K562 (cell line): Measurements from ENCODE around the gene NOP16. TPM values are rescaled to one million over a fixed set of nuclear protein-coding genes. Genes with fewer than 3 reads are reported as not detected.

Experiments
- ATAC-seq: fragments of 200-7000 bp; cut with Tn5 transposase; 3 replicates; pipeline ENCODE4 v1.9.1; 2020; ENCODE audit warnings: moderate library complexity
- BruUV-seq: library from RNA; stranded (reverse); fragments of 400-500 nt; replicated peaks from 2 replicates; lab custom pipeline; 2021; lab: Mats Ljungman, UMichigan
- CTCF ChIA-PET: fragments of 300-600 bp; formaldehyde crosslinking; extraction: SDS; loops from one replicate; lab custom pipeline; 2021; ENCODE audit warnings: low intra/inter-chr PET ratio; lab: Yijun Ruan, JAX
- POLR2A ChIA-PET: fragments of 300-600, 350-650 bp; sonication (Branson Sonifier 250); formaldehyde crosslinking; extraction: SDS; loops from one replicate; lab custom pipeline; 2021; ENCODE audit warnings: antibody characterized with exemption, inconsistent platforms; lab: Yijun Ruan, JAX
- DNase-seq, 4 experiments: peaks; one replicate each; pipeline versions ENCODE4 v3.0.0 to v3.0.0-alpha.2; 2011 to 2018; ENCODE audit warnings: low spot score in 3 of 4, mixed read lengths in 3 of 4; ENCODE audit errors: extremely low read depth in 1 of 4
- FAIRE-seq: peaks from 2 replicates; lab custom pipeline; 2011; peaks lifted over from hg19 to GRCh38; lab: Jason Lieb, UNC
- H2AFZ ChIP-seq: 2 replicates; pipeline ENCODE4 v1.6.0; 2011; ENCODE audit warnings: low read depth, low read length, control low read depth, inconsistent platforms
- H3K27ac ChIP-seq: fragments of 200-600 bp; 3 replicates; pipeline ENCODE4 v1.8.0; 2011; ENCODE audit warnings: low read depth, mild to moderate bottlenecking, control low read depth, inconsistent platforms, low read length, moderate library complexity, mixed read lengths; ENCODE audit errors: extremely low read depth
- H3K27me3 ChIP-seq, 2 experiments: fragments of 300-600 bp in 1 of 2; 2 replicates in 1 of 2; 3 replicates in 1 of 2; pipeline versions ENCODE4 v1.6.0 to v1.8.0; 2011; ENCODE audit warnings: inconsistent platforms in 2 of 2, low read length in 2 of 2, mild to moderate bottlenecking in 1 of 2, mixed read lengths in 1 of 2, moderate library complexity in 1 of 2; ENCODE audit not compliant: control insufficient read depth in 2 of 2, insufficient read depth in 2 of 2
- H3K36me3 ChIP-seq: fragments of 300-600 bp; 3 replicates; pipeline ENCODE4 v1.8.0; 2011; ENCODE audit warnings: mild to moderate bottlenecking, low read length, inconsistent platforms; ENCODE audit not compliant: control insufficient read depth, insufficient read depth
- H3K4me1 ChIP-seq, 2 experiments: fragments of 200-600 bp in 1 of 2; replicated peaks in 1 of 2; 2 replicates in 1 of 2; 3 replicates in 1 of 2; pipeline versions ENCODE4 v1.5.1 to v1.8.0; 2011; ENCODE audit warnings: inconsistent platforms in 2 of 2, low read length in 2 of 2, mild to moderate bottlenecking in 1 of 2, mixed read lengths in 1 of 2, moderate library complexity in 1 of 2; ENCODE audit not compliant: control insufficient read depth in 2 of 2, insufficient read depth in 2 of 2
- H3K4me2 ChIP-seq: 2 replicates; pipeline ENCODE4 v1.6.1; 2011; ENCODE audit warnings: low read length, control low read depth, inconsistent platforms, mixed read lengths; ENCODE audit not compliant: insufficient read depth
- H3K4me3 ChIP-seq: fragments of 200-600 bp; sonication (generic), shearing (Covaris generic); 2 replicates; pipeline ENCODE4 v1.5.1; 2016; ENCODE audit warnings: control low read depth, inconsistent platforms
- H3K79me2 ChIP-seq: fragments of 200-600 bp; 3 replicates; pipeline ENCODE4 v1.8.0; 2011; ENCODE audit warnings: low read length, inconsistent platforms; ENCODE audit not compliant: control insufficient read depth, insufficient read depth
- H3K9ac ChIP-seq, 2 experiments: 2 replicates each; pipeline versions ENCODE4 v1.6.0 to v1.6.1; 2011; ENCODE audit warnings: low read depth in 2 of 2, low read length in 2 of 2, control low read depth in 1 of 2, inconsistent platforms in 1 of 2, mild to moderate bottlenecking in 1 of 2, mixed read lengths in 1 of 2; ENCODE audit not compliant: insufficient read depth in 1 of 2
- H3K9me1 ChIP-seq: one replicate; pipeline ENCODE4 v1.6.0; 2011; ENCODE audit warnings: inconsistent platforms, mild to moderate bottlenecking, low read length, moderate library complexity; ENCODE audit not compliant: control insufficient read depth, insufficient read depth
- H3K9me3 ChIP-seq: replicated peaks from 2 replicates; pipeline ENCODE4 v1.5.1; 2011; ENCODE audit warnings: low read depth, low read length, inconsistent platforms; ENCODE audit not compliant: control insufficient read depth, insufficient read depth
- H4K20me1 ChIP-seq: replicated peaks from 2 replicates; pipeline ENCODE4 v1.6.1; 2011; ENCODE audit warnings: low read length, inconsistent platforms, mixed read lengths; ENCODE audit not compliant: control insufficient read depth, insufficient read depth
- ARID1B ChIP-seq: fragments of 450-650 bp; IDR thresholded peaks from 2 replicates; pipeline ENCODE4 v1.6.1; 2016; ENCODE audit warnings: antibody characterized with exemption, mild to moderate bottlenecking, inconsistent platforms
- CCNT2 ChIP-seq: IDR thresholded peaks from 2 replicates; pipeline ENCODE4 v1.6.1; 2011; ENCODE audit warnings: borderline replicate concordance, low read depth, mild to moderate bottlenecking, moderate library complexity, mixed read lengths, low read length; ENCODE audit not compliant: insufficient read length; ENCODE audit errors: extremely low read depth
- DPF2 ChIP-seq: fragments of 450-650 bp; IDR thresholded peaks from 2 replicates; pipeline ENCODE4 v1.6.1; 2016
- EP300 ChIP-seq: IDR thresholded peaks from 2 replicates; pipeline ENCODE4 v1.6.1; 2012; ENCODE audit warnings: low read length, improper control_type of control experiment
- GTF2F1 ChIP-seq: IDR thresholded peaks from 2 replicates; pipeline ENCODE4 v1.6.1; 2011; ENCODE audit warnings: low read depth, low read length, improper control_type of control experiment
- POLR2H ChIP-seq: IDR thresholded peaks from 2 replicates; pipeline ENCODE4 v1.6.1; 2016; ENCODE audit warnings: missing genetic modification characterization, low read depth, mild to moderate bottlenecking, control low read depth, missing compliant biosample characterization, moderate library complexity
- PYGO2 ChIP-seq: fragments of 450-650 bp; IDR thresholded peaks from 2 replicates; pipeline ENCODE4 v1.6.1; 2016; ENCODE audit warnings: mild to moderate bottlenecking, missing genetic modification characterization, moderate library complexity, missing compliant biosample characterization
- SMARCE1 ChIP-seq: fragments of 450-650 bp; IDR thresholded peaks from 2 replicates; pipeline ENCODE4 v1.7.1; 2016; ENCODE audit warnings: mild to moderate bottlenecking
- SRSF1 ChIP-seq: fragments of 200-400 bp; formaldehyde crosslinking; IDR thresholded peaks from 2 replicates; pipeline ENCODE4 v1.6.1; 2017; ENCODE audit warnings: mild to moderate bottlenecking, low read depth, low read length, moderate library complexity
- TAL1 ChIP-seq: fragments of 450-650 bp; IDR thresholded peaks from 2 replicates; pipeline ENCODE4 v1.6.1; 2016; ENCODE audit warnings: mild to moderate bottlenecking
- TCF3 ChIP-seq: sonication (generic); formaldehyde crosslinking; IDR thresholded peaks from 2 replicates; pipeline ENCODE4 v1.4.0; 2020; ENCODE audit warnings: mild to moderate bottlenecking, missing genetic modification reagents
- ZFP36 ChIP-seq: fragments of 150-350 bp; IDR thresholded peaks from 2 replicates; pipeline ENCODE4 v1.6.1; 2018; ENCODE audit warnings: low read length, low read depth; ENCODE audit not compliant: partially characterized antibody
- ZNF121 ChIP-seq: sonication (generic); formaldehyde crosslinking; conservative IDR thresholded peaks from 2 replicates; pipeline ENCODE4 v1.8.0; 2022; ENCODE audit warnings: missing genetic modification reagents
- WGBS: fragments of 100-300 bp; shearing (Covaris generic); methylation state at CpG from one replicate; pipeline ENCODE4 v1.1.6; 2016; ENCODE audit warnings: low coverage, mixed read lengths; ENCODE audit not compliant: insufficient coverage; ENCODE audit errors: missing lambda C conversion rate; 5-methylcytosine and 5-hydroxymethylcytosine counted together
- in situ Hi-C: fragments of 300-500 bp; cut with MboI; formaldehyde crosslinking; loops from 4 replicates; pipeline ENCODE4 v1.15.0; 2018; ENCODE audit warnings: inconsistent platforms, mixed read lengths
- intact Hi-C: fragments of 100-400 bp; cut with micrococcal nuclease; formaldehyde crosslinking; loops from 2 replicates; pipeline ENCODE4 v1.14.2; 2022
- polyA plus RNA-seq, 8 experiments: library from polyadenylated mRNA; depleted of rRNA in 4 of 8; stranded (reverse) in 5 of 8; unstranded in 3 of 8; fragments of >200 nt; fragmentation: Nextera tagmentation in 2 of 8; fragmentation: Illumina TruSeq in 1 of 8; extraction: Ambion mirVana in 2 of 8; extraction: Trizol in 1 of 8; gene quantifications; 2 replicates each; pipeline versions ENCODE4 v1.2.1 to v1.2.3, GENCODE V29; 2011 to 2014; ENCODE audit warnings: inconsistent platforms in 1 of 8, missing spikeins in 1 of 8
- total RNA-seq, 7 experiments: library from RNA; depleted of rRNA in 6 of 7; stranded (reverse); fragments of >200 nt in 6 of 7; fragmentation: Illumina TruSeq in 2 of 7; extraction: Trizol in 2 of 7; gene quantifications; 2 replicates each; pipeline versions ENCODE4 v1.2.1 to v1.2.3, GENCODE V29; 2011 to 2021; ENCODE audit warnings: low replicate concordance in 1 of 7

The NOP16 gene
- total and polyA plus RNA-seq, 9 of the 15 experiments (the other 6 are each of a cell fraction or from before 2014, with no cell fraction given), result 92.5 to 342 (median 148) TPM

DNA sequence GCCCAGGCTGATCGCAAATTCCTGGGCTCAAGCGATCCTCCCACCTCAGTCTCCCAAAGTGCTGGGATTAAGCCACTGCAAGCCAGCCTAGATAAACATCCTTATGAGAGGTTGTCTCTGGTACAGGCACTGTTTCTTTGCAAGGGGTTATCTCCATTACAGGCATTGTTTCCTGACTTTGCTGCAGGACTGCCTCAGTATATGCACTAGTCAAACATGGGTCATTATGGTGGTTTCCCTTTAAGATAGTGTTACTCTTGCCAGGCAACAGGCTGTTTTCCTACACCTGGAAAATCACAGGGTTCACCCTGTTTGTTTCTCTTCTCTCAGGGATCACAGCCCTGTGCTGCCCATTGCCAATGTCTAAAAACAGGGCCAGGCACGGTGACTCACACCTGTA, 35.8 kb upstream of the NOP16 start:
- Histone ChIP-seq H3K36me3 (no peaks in the 10 kb centered on the region), H3K9me1 (no peaks in the 10 kb centered on the region), H3K79me2 (no peaks in the 10 kb centered on the region), H3K9me3 (peaks cover 6% of the 10 kb centered on the region), H3K27me3 (no peaks in the 10 kb centered on the region), H3K27ac (no peak overlapping the region), H3K4me2 (no peak overlapping the region), H3K4me1 (no peaks in the 10 kb centered on the region; a peak in 1 of 5 replicates), H3K4me3 (no peak overlapping the region), H2AFZ (no peak overlapping the region), H4K20me1 (no peaks in the 10 kb centered on the region), H3K9ac (no peak overlapping the region)
- BruUV-seq, result no TSS peak
- intact Hi-C loops, result no loop called here
- no peak for DNase-seq
- POLR2A ChIA-PET, result no interaction called here
- peak; percentile 49; the same call in 2 of the 3 replicates for ATAC-seq
- in situ Hi-C loops, result no loop called here
- no peak for FAIRE-seq
- CTCF ChIA-PET, result no interaction called here
- WGBS, result 72% methylated on average over 2 of the region's 3 CpGs
- TF ChIP-seq ZNF121 (CRISPR knock-in tag) (peak; percentile 50; the same call in 1 of the 2 replicates), GTF2F1 (no peak)

DNA sequence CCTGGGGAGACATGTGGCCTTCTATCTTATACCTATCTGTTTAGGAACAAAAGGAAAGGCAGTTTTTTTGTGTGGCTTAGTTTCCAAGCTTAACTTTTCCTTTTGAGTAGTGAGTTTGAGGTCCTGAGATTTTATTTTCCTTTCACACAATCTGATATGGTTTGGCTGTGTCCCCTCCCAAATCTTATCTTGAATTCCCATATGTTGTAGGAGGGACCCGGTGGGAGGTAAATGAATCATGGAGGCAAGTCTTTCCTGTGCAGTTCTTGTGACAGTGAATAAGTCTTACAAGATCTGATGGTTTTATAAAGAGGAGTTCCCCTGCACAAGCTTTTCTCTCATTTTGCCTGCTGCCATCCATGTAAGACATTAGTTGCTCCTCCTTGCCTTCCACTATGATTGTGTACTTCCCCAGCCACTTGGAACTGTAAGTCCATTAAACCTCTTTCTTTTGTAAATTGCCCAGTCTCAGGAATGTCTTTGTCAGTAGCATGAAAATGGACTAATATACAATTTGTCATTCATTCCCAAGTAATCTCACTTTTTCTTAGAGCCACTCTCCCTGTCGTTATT, 32.7 kb upstream of the NOP16 start:
- intact Hi-C loops (no loop called here), in situ Hi-C loops (no loop called here)
- DNase-seq (peak in 1 of 4 experiments; percentile 56), ATAC-seq (no peak), FAIRE-seq (no peak)
- no peak overlapping the region for H3K4me3 ChIP-seq
- H4K20me1 ChIP-seq, result no peaks in the 10 kb centered on the region
- H3K4me1 ChIP-seq, result peaks cover 5 to 11% of the 10 kb centered on the region in 2 experiments; a peak in 4 of 5 replicates
- POLR2A ChIA-PET, result interaction anchor here (0.9 to 1.0 kb wide), 2 partner anchors 9 to 149 kb away, joined by 3 read pairs; no protein-coding TSS in a partner anchor
- no TSS peak for BruUV-seq
- H3K27me3 ChIP-seq, result no peaks in the 10 kb centered on the region
- no peaks in the 10 kb centered on the region for H3K36me3 ChIP-seq
- no peak overlapping the region for H3K4me2 ChIP-seq
- H3K9ac ChIP-seq, result no peak overlapping the region
- CTCF ChIA-PET, result no interaction called here
- H3K79me2 ChIP-seq, result peaks cover 2% of the 10 kb centered on the region
- no peaks in the 10 kb centered on the region for H3K9me1 ChIP-seq
- no peak overlapping the region for H2AFZ ChIP-seq
- 0% methylated on average over 2 of the region's 2 CpGs for WGBS
- no peak overlapping the region for H3K27ac ChIP-seq
- peaks cover 6% of the 10 kb centered on the region for H3K9me3 ChIP-seq
- TF ChIP-seq TCF3 (CRISPR knock-in tag), result peak; percentile 56
- TF ChIP-seq CCNT2, result peak; percentile 24
- peak; percentile 62 for TF ChIP-seq EP300
- TF ChIP-seq POLR2H (tag), result no peak
- peak; percentile 83 for TF ChIP-seq ARID1B
- peak; percentile 66 for TF ChIP-seq ZFP36
- TF ChIP-seq DPF2, result peak; percentile 62
- TF ChIP-seq SMARCE1, result peak; percentile 64; the same call in 1 of the 2 replicates
- no peak for TF ChIP-seq PYGO2 (tag)
- peak; percentile 71 for TF ChIP-seq TAL1
- TF ChIP-seq SRSF1, result no peak
